Loucy (cell line): ENCODE results near the gene SORCS1.

Experiments used
- H2AFZ ChIP-seq: fragments of 200-600 bp; sonication (generic); 2 replicates; pipeline ENCODE4 v1.6.0; 2016; ENCODE audit warnings: antibody characterized with exemption, mild to moderate bottlenecking, low read length, moderate library complexity
- H3F3A ChIP-seq: fragments of 200-600 bp; 2 replicates; pipeline ENCODE4 v1.6.0; 2016; ENCODE audit warnings: antibody characterized with exemption, low read depth, mild to moderate bottlenecking
- H3K27me3 ChIP-seq: fragments of 200-600 bp; sonication (generic); 2 replicates; pipeline ENCODE4 v1.6.1; 2014; ENCODE audit warnings: low read length, mild to moderate bottlenecking; ENCODE audit not compliant: insufficient read depth, poor library complexity, severe bottlenecking
- H3K36me3 ChIP-seq: fragments of 200-600 bp; sonication (generic); 2 replicates; pipeline ENCODE4 v1.6.1; 2016; ENCODE audit warnings: low read length; ENCODE audit not compliant: insufficient read depth
- H3K4me1 ChIP-seq: fragments of 200-600 bp; sonication (generic); 2 replicates; pipeline ENCODE4 v1.5.1; 2014; ENCODE audit warnings: low read length, mild to moderate bottlenecking; ENCODE audit not compliant: insufficient read depth, poor library complexity, severe bottlenecking
- H3K4me2 ChIP-seq: fragments of 200-600 bp; sonication (generic); 2 replicates; pipeline ENCODE4 v1.6.0; 2014; ENCODE audit warnings: antibody characterized with exemption, low read length, low read depth, mild to moderate bottlenecking; ENCODE audit not compliant: poor library complexity, severe bottlenecking
- H3K4me3 ChIP-seq: fragments of 200-600 bp; sonication (generic); 2 replicates; pipeline ENCODE4 v1.5.1; 2014; ENCODE audit warnings: low read length, mild to moderate bottlenecking, mixed read lengths; ENCODE audit not compliant: poor library complexity, severe bottlenecking
- H3K79me2 ChIP-seq: fragments of 200-600 bp; sonication (generic); 2 replicates; pipeline ENCODE4 v1.6.1; 2014; ENCODE audit warnings: low read length; ENCODE audit not compliant: insufficient read depth
- H3K9ac ChIP-seq: fragments of 200-600 bp; sonication (generic); 2 replicates; pipeline ENCODE4 v1.6.0; 2014; ENCODE audit warnings: mild to moderate bottlenecking, low read depth, low read length, moderate library complexity; ENCODE audit not compliant: poor library complexity, severe bottlenecking
- H3K9me2 ChIP-seq: fragments of 200-600 bp; sonication (generic); replicated peaks from 2 replicates; pipeline ENCODE4 v1.6.1; 2016; ENCODE audit warnings: low read depth, low read length, mixed read lengths
- H3K9me3 ChIP-seq: fragments of 200-600 bp; sonication (generic); 2 replicates; pipeline ENCODE4 v1.6.1; 2014; ENCODE audit warnings: mild to moderate bottlenecking, antibody characterized with exemption, low read length, low read depth; ENCODE audit not compliant: insufficient read depth
- H4K20me1 ChIP-seq: fragments of 200-600 bp; sonication (generic); 2 replicates; pipeline ENCODE4 v1.6.0; 2014; ENCODE audit warnings: antibody characterized with exemption, low read length, mild to moderate bottlenecking; ENCODE audit not compliant: insufficient read depth, poor library complexity, severe bottlenecking
- CTCF ChIP-seq: fragments of 200-600 bp; sonication (generic); conservative IDR thresholded peaks from 2 replicates; pipeline ENCODE4 v1.5.1; 2014; ENCODE audit warnings: mild to moderate bottlenecking, antibody characterized with exemption, low read length
- EZH2phosphoT487 ChIP-seq: fragments of 200-600 bp; IDR thresholded peaks from 2 replicates; pipeline ENCODE4 v1.6.1; 2018; ENCODE audit warnings: antibody characterized with exemption, mild to moderate bottlenecking, moderate library complexity, borderline replicate concordance

The SORCS1 gene

GRCh38 chr10:107118866-107119265, 45.6 kb downstream of the SORCS1 start:
- Histone ChIP-seq H3K4me1 (no peaks in the 10 kb centered on the region), H3K36me3 (no peaks in the 10 kb centered on the region), H3K4me2 (no peak overlapping the region), H3K9me3 (no peaks in the 10 kb centered on the region), H3K79me2 (no peaks in the 10 kb centered on the region), H3F3A (no peaks in the 10 kb centered on the region), H3K9ac (no peak overlapping the region), H3K9me2 (no peaks in the 10 kb centered on the region), H3K4me3 (no peak overlapping the region), H3K27me3 (no peaks in the 10 kb centered on the region), H2AFZ (no peak overlapping the region), H4K20me1 (no peaks in the 10 kb centered on the region)
- TF ChIP-seq CTCF (no peak), EZH2phosphoT487 (no peak)

GRCh38 chr10:107104026-107104652, 60.4 kb downstream of the SORCS1 start:
- H4K20me1 ChIP-seq, result no peaks in the 10 kb centered on the region
- no peak overlapping the region for H3K4me2 ChIP-seq
- no peaks in the 10 kb centered on the region for H3K79me2 ChIP-seq
- no peaks in the 10 kb centered on the region for H3K36me3 ChIP-seq
- H2AFZ ChIP-seq, result no peak overlapping the region
- no peak overlapping the region for H3K9ac ChIP-seq
- no peaks in the 10 kb centered on the region for H3K27me3 ChIP-seq
- H3K9me2 ChIP-seq, result no peaks in the 10 kb centered on the region
- no peaks in the 10 kb centered on the region; the same call in 1 of the 2 replicates for H3K9me3 ChIP-seq
- no peaks in the 10 kb centered on the region for H3K4me1 ChIP-seq
- no peak for TF ChIP-seq CTCF
- no peak for TF ChIP-seq EZH2phosphoT487
- H3F3A ChIP-seq, result no peaks in the 10 kb centered on the region
- H3K4me3 ChIP-seq, result no peak overlapping the region

- Histone ChIP-seq H3F3A (no peaks in the 10 kb centered on the region), H3K4me1 (no peaks in the 10 kb centered on the region), H3K4me2 (no peak overlapping the region)
These were observed 61.1 kb downstream of the SORCS1 start for GRCh38 chr10:107103174-107104025.

More at GRCh38 chr10:107103174-107104025, 61.1 kb downstream of the SORCS1 start:
- H3K27me3 ChIP-seq, result no peaks in the 10 kb centered on the region
- no peaks in the 10 kb centered on the region for H3K9me3 ChIP-seq
- H4K20me1 ChIP-seq, result no peaks in the 10 kb centered on the region
- no peaks in the 10 kb centered on the region for H3K79me2 ChIP-seq
- no peak overlapping the region for H3K9ac ChIP-seq
- no peaks in the 10 kb centered on the region for H3K36me3 ChIP-seq
- no peak overlapping the region for H3K4me3 ChIP-seq
- no peak for TF ChIP-seq CTCF
- no peak for TF ChIP-seq EZH2phosphoT487
- H2AFZ ChIP-seq, result no peak overlapping the region
- no peaks in the 10 kb centered on the region for H3K9me2 ChIP-seq
